Stimulated activated memory B cell treated with anti-CD40 and anti-IgM and Interleukin-4, amounts not matched to agents 10 μg/mL and 1 μg/mL and 100 μg/mL, for 72 hours (primary cell): ENCODE measurements around the gene CHRFAM7A.
A peak's percentile ranks its signal among the peaks of the same experiment; 100 is the strongest.
"Not testable (repeated sequence)": the region's sequence is repeated elsewhere in the genome, so short reads cannot be mapped to it uniquely, and the experiment has no call there.

Experiments
- ATAC-seq: fragments of 150-1000 bp; cut with Tn5 transposase; 2 replicates; pipeline ENCODE4 v1.10.0; 2021
- H3K27ac Mint-ChIP-seq: one replicate; pipeline ENCODE4 v1.8.0; 2022; ENCODE audit warnings: mild to moderate bottlenecking, mixed read lengths
- H3K27me3 Mint-ChIP-seq: one replicate; pipeline ENCODE4 v1.8.0; 2022; ENCODE audit warnings: mixed read lengths
- H3K36me3 Mint-ChIP-seq: one replicate; pipeline ENCODE4 v1.8.0; 2022; ENCODE audit warnings: mixed read lengths
- H3K4me1 Mint-ChIP-seq: one replicate; pipeline ENCODE4 v1.8.0; 2022; ENCODE audit warnings: mixed read lengths
- H3K4me3 Mint-ChIP-seq: one replicate; pipeline ENCODE4 v1.8.0; 2022; ENCODE audit warnings: mild to moderate bottlenecking, moderate library complexity, mixed read lengths
- H3K9me3 Mint-ChIP-seq: one replicate; pipeline ENCODE4 v1.8.0; 2022; ENCODE audit warnings: mixed read lengths

CHRFAM7A gene

DNA sequence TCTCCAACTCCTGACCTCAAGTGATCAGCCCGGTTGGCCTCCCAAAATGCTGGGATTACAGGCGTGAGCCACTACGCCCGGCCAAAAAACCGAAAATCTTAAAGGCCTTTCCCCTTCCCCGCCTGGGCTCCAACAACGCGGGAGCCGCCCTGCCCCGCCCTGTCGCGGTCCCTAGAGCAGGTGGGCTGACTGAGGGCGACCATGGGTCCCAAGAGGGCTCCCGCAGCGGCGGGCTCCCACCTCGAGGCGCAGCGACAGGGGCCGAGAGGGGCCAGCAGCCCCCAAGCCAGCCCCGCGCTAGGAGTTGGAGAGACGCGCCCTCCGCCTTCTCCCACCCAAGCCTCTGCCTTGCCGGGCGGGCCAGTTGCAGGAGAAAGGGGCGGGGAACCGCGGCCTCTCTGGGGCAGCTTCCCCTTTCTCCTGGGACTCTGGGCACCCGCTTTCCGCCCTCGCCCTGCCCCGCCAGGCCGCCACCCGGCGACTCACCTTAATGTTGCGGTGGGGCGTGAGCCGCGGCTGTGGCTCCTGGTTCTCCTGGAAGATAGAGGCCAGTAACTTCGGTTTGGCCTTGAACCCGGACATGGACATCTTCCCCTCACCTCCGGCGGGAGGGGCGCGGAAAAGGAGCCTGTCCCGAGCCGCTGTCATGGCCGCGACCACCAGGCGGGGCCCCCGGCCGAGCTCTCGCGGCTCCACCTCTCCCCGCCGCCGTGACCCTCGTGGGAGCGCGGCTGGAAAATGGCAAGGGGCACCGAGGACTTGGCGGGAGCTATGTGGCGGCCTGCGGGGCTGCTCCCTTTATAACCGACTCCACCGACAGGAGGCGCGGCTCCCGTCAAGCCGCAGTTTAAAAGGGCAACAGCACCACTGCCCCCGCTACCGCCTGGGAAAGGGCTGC is at the start of gene CHRFAM7A:
Gene CHRFAM7A (minus strand): TSS at position 775 of the 898 bp plus-strand sequence. CDS start 10,189 bp downstream, outside the sequence.
- not testable (repeated sequence) for H3K36me3 Mint-ChIP-seq, H3K4me3 Mint-ChIP-seq, H3K27ac Mint-ChIP-seq, H3K9me3 Mint-ChIP-seq, H3K4me1 Mint-ChIP-seq, H3K27me3 Mint-ChIP-seq
- peak; percentile 68 for ATAC-seq

DNA sequence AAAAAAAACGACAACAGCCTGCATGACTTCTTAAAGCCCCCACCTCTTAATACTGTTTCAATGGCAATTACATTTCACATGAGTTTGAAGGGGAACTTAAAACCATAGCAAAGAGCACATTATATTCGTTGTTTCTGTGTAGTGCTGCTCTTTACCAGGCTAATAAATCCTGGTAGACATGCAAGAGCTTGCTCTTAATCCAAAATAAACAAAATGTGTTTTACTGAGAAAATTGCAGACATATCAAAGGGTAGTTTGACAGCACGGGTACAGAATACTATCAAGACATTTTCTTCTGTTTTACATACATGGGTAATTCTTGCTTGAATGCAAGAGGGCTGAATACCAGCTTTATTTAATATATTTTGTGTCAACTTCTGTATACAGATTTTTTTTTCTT is 45.0 kb upstream of the CHRFAM7A start:
- not testable (repeated sequence) for H3K27ac Mint-ChIP-seq, H3K4me1 Mint-ChIP-seq, ATAC-seq, H3K9me3 Mint-ChIP-seq, H3K27me3 Mint-ChIP-seq, H3K36me3 Mint-ChIP-seq, H3K4me3 Mint-ChIP-seq

GRCh38 chr15:30435878-30436277 is 42.5 kb upstream of the CHRFAM7A start:
- ATAC-seq, H3K36me3 Mint-ChIP-seq, H3K9me3 Mint-ChIP-seq, H3K27ac Mint-ChIP-seq, H3K4me1 Mint-ChIP-seq, H3K4me3 Mint-ChIP-seq, H3K27me3 Mint-ChIP-seq: not testable (repeated sequence)

- H3K4me3 Mint-ChIP-seq, H3K27ac Mint-ChIP-seq, H3K4me1 Mint-ChIP-seq, H3K36me3 Mint-ChIP-seq, ATAC-seq, H3K27me3 Mint-ChIP-seq, H3K9me3 Mint-ChIP-seq: not testable (repeated sequence)
Measured at GRCh38 chr15:30420723-30421122, 27.4 kb upstream of the CHRFAM7A start.

GRCh38 chr15:30414160-30414559 is 20.8 kb upstream of the CHRFAM7A start, which contains the start of gene GOLGA8R:
Gene GOLGA8R (minus strand): TSS chr15:30414260. CDS start chr15:30414162, 98 bp downstream.
- not testable (repeated sequence) for H3K36me3 Mint-ChIP-seq, ATAC-seq, H3K4me3 Mint-ChIP-seq, H3K4me1 Mint-ChIP-seq, H3K9me3 Mint-ChIP-seq, H3K27ac Mint-ChIP-seq, H3K27me3 Mint-ChIP-seq

GRCh38 chr15:30407636-30408035 is 14.3 kb upstream of the CHRFAM7A start:
- ATAC-seq, H3K36me3 Mint-ChIP-seq, H3K9me3 Mint-ChIP-seq, H3K4me1 Mint-ChIP-seq, H3K27ac Mint-ChIP-seq, H3K27me3 Mint-ChIP-seq, H3K4me3 Mint-ChIP-seq: not testable (repeated sequence)

- not testable (repeated sequence) for H3K9me3 Mint-ChIP-seq, H3K4me1 Mint-ChIP-seq, H3K27me3 Mint-ChIP-seq, H3K4me3 Mint-ChIP-seq, H3K27ac Mint-ChIP-seq, H3K36me3 Mint-ChIP-seq
- ATAC-seq: peak; percentile 64
Measured at GRCh38 chr15:30398988-30399387, 5.6 kb upstream of the CHRFAM7A start.

DNA sequence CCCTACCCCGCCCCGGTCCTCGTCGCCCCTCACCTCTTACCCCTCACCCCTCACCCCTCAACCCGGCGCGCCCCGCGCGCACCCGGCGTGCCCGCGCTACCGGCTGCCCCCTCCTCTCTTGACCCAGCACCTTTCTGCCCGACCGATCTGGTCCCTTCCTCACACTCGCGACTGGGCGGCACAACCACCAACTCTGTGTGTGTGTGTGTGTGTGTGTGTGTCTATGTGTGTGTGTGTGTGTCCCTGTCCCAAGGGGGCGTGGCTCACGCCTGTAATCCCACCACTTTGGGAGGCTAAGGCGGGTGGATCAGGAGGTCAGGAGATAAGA is 288 bp upstream of the CHRFAM7A start:
- not testable (repeated sequence) for ATAC-seq, H3K9me3 Mint-ChIP-seq, H3K27ac Mint-ChIP-seq, H3K36me3 Mint-ChIP-seq, H3K27me3 Mint-ChIP-seq, H3K4me3 Mint-ChIP-seq, H3K4me1 Mint-ChIP-seq

GRCh38 chr15:30386318-30386887 is 6.9 kb downstream of the CHRFAM7A start:
- not testable (repeated sequence) for H3K27me3 Mint-ChIP-seq, H3K4me3 Mint-ChIP-seq, H3K27ac Mint-ChIP-seq, H3K9me3 Mint-ChIP-seq, H3K36me3 Mint-ChIP-seq, H3K4me1 Mint-ChIP-seq
- peak; percentile 27 for ATAC-seq

- not testable (repeated sequence) for H3K27ac Mint-ChIP-seq, H3K27me3 Mint-ChIP-seq, H3K36me3 Mint-ChIP-seq, H3K9me3 Mint-ChIP-seq, ATAC-seq, H3K4me1 Mint-ChIP-seq, H3K4me3 Mint-ChIP-seq
Measured at GRCh38 chr15:30377082-30377413, 16.3 kb downstream of the CHRFAM7A start.

GRCh38 chr15:30376375-30377081 is 16.8 kb downstream of the CHRFAM7A start:
- H3K4me3 Mint-ChIP-seq, H3K9me3 Mint-ChIP-seq, ATAC-seq, H3K4me1 Mint-ChIP-seq, H3K36me3 Mint-ChIP-seq, H3K27me3 Mint-ChIP-seq, H3K27ac Mint-ChIP-seq: not testable (repeated sequence)

DNA sequence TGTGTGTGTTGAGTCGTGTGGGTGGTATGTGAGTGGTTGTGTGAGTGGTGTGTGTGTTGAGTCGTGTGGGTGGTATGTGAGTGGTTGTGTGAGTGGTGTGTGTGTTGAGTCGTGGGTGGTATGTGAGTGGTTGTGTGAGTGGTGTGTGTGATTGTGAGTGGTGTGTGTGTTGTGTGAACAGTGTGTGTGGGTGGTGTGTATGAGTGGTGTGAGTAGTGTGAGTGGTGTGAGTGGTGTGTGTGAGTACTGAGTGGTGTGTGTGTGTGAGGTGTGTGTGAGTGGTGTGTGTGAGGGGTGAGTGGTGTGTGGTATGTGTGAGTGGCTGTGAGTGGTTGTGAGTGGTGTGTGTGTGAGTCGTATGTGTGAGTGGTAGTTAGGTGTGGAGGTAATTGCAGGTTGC is 17.5 kb downstream of the CHRFAM7A start:
- H3K4me3 Mint-ChIP-seq, H3K27me3 Mint-ChIP-seq, H3K9me3 Mint-ChIP-seq, H3K36me3 Mint-ChIP-seq, H3K4me1 Mint-ChIP-seq, H3K27ac Mint-ChIP-seq: not testable (repeated sequence)
- ATAC-seq: peak; percentile 43

DNA sequence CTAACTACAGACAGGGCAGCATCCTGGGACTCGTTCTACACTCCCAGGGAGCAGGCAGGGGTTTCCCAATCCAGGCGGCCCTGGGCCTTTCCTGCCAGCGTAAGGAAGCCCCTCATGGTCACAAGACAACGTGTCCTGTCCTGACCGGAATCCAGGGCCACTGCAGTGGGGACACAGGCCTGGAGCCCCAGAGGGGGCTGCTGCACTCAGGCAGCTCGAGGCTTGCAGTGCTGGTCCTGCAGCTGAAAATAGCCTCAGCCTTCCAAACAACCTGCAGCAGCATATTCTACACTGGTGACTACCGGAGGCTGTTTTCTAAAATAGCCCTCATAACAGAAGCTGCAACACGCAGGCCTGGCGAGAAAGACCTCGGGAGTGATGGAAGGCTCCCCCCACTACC is 18.5 kb downstream of the CHRFAM7A start:
- H3K4me1 Mint-ChIP-seq, H3K9me3 Mint-ChIP-seq, H3K27ac Mint-ChIP-seq, ATAC-seq, H3K36me3 Mint-ChIP-seq, H3K4me3 Mint-ChIP-seq, H3K27me3 Mint-ChIP-seq: not testable (repeated sequence)

GRCh38 chr15:30368271-30368670 is 25.1 kb downstream of the CHRFAM7A start:
- not testable (repeated sequence) for H3K9me3 Mint-ChIP-seq, H3K27me3 Mint-ChIP-seq, H3K4me3 Mint-ChIP-seq, ATAC-seq, H3K4me1 Mint-ChIP-seq, H3K27ac Mint-ChIP-seq, H3K36me3 Mint-ChIP-seq

- not testable (repeated sequence) for H3K27me3 Mint-ChIP-seq
- ATAC-seq: peak; percentile 21
Measured at GRCh38 chr15:30367246-30367645, 26.1 kb downstream of the CHRFAM7A start.

GRCh38 chr15:30361404-30361803 is 31.9 kb downstream of the CHRFAM7A start:
- not testable (repeated sequence) for H3K36me3 Mint-ChIP-seq, H3K27ac Mint-ChIP-seq, H3K27me3 Mint-ChIP-seq, H3K9me3 Mint-ChIP-seq, H3K4me3 Mint-ChIP-seq, ATAC-seq, H3K4me1 Mint-ChIP-seq

More at GRCh38 chr15:30367246-30367645, 26.1 kb downstream of the CHRFAM7A start:
- H3K36me3 Mint-ChIP-seq, H3K9me3 Mint-ChIP-seq, H3K27ac Mint-ChIP-seq, H3K4me1 Mint-ChIP-seq, H3K4me3 Mint-ChIP-seq: not testable (repeated sequence)
